Neutrophil (primary cell): Measurements from ENCODE around the gene CD34.

ENCODE experiments used
- H3K27ac ChIP-seq: fragments of 200-600 bp; sonication (generic); 2 replicates; pipeline ENCODE4 v1.5.1; 2016; ENCODE audit warnings: mild to moderate bottlenecking, moderate library complexity
- H3K27me3 ChIP-seq: fragments of 200-600 bp; sonication (generic); 2 replicates; pipeline ENCODE4 v1.6.0; 2016; ENCODE audit warnings: mild to moderate bottlenecking
- H3K36me3 ChIP-seq: fragments of 200-600 bp; sonication (generic); 2 replicates; pipeline ENCODE4 v1.5.1; 2017
- H3K4me1 ChIP-seq, 2 experiments: fragments of 200-600 bp in 1 of 2; sonication (generic) in 1 of 2; 1 replicate in 1 of 2; 2 replicates in 1 of 2; pipeline versions ENCODE4 v1.5.1 to v1.6.1; 2013 to 2016; ENCODE audit warnings: low read depth in 1 of 2, low read length in 1 of 2, mild to moderate bottlenecking in 1 of 2, moderate library complexity in 1 of 2; ENCODE audit not compliant: control insufficient read depth in 1 of 2, insufficient read depth in 1 of 2
- H3K4me3 ChIP-seq, 2 experiments: fragments of 200-600 bp in 1 of 2; sonication (generic) in 1 of 2; 1 replicate in 1 of 2; 2 replicates in 1 of 2; pipeline ENCODE4 v1.5.1; 2013 to 2016; ENCODE audit warnings: low read depth in 1 of 2, low read length in 1 of 2, mild to moderate bottlenecking in 1 of 2, moderate library complexity in 1 of 2
- H3K9me3 ChIP-seq: fragments of 200-600 bp; sonication (generic); 2 replicates; pipeline ENCODE4 v1.5.1; 2016
- CTCF ChIP-seq: fragments of 200-600 bp; sonication (generic); IDR thresholded peaks from 2 replicates; pipeline ENCODE4 v1.5.1; 2016; ENCODE audit warnings: antibody characterized with exemption

The CD34 gene

DNA sequence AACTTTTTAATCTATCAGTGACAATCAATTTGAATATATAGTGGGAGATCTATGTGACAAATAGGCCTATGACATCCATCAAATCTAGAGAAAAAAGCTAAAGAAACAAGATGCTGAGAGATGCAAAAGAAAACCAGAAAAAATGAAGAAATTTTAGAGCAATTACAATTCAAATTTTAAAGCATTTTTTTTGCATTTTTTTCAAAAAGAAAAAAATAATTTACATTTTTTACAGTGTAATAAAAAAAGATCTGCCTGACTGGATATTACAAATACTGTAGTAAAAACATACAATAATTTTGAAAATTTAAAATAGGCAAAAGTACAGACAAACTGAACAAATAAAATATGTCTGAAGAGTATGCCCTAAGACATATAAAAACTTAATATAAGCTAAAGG is 14.4 kb downstream of the CD34 start:
- Histone ChIP-seq H3K9me3 (no peaks in the 10 kb centered on the region), H3K4me3 (no peak overlapping the region), H3K27ac (no peak overlapping the region), H3K27me3 (no peaks in the 10 kb centered on the region), H3K4me1 (no peaks in the 10 kb centered on the region), H3K36me3 (no peaks in the 10 kb centered on the region)
- no peak for TF ChIP-seq CTCF

GRCh38 chr1:207894704-207895103 is 16.2 kb downstream of the CD34 start:
- Histone ChIP-seq H3K36me3 (no peaks in the 10 kb centered on the region), H3K9me3 (no peaks in the 10 kb centered on the region), H3K4me1 (no peaks in the 10 kb centered on the region), H3K4me3 (no peak overlapping the region), H3K27ac (no peak overlapping the region), H3K27me3 (no peaks in the 10 kb centered on the region)
- TF ChIP-seq CTCF = no peak

- no peak overlapping the region for H3K27ac ChIP-seq
- no peak for TF ChIP-seq CTCF
- H3K27me3 ChIP-seq = no peaks in the 10 kb centered on the region
- H3K4me1 ChIP-seq = no peaks in the 10 kb centered on the region
- H3K36me3 ChIP-seq = no peaks in the 10 kb centered on the region
- H3K9me3 ChIP-seq = no peaks in the 10 kb centered on the region
- H3K4me3 ChIP-seq = no peak overlapping the region
Measured at GRCh38 chr1:207893737-207894582, 17.0 kb downstream of the CD34 start.

GRCh38 chr1:207892764-207893163 is 18.2 kb downstream of the CD34 start:
- Histone ChIP-seq H3K4me1 (no peaks in the 10 kb centered on the region), H3K4me3 (no peak overlapping the region), H3K9me3 (no peaks in the 10 kb centered on the region), H3K27ac (no peak overlapping the region), H3K27me3 (peaks cover 3% of the 10 kb centered on the region), H3K36me3 (no peaks in the 10 kb centered on the region)
- no peak for TF ChIP-seq CTCF

- H3K36me3 ChIP-seq = no peaks in the 10 kb centered on the region
- TF ChIP-seq CTCF = no peak
- H3K4me1 ChIP-seq = no peaks in the 10 kb centered on the region
- H3K27me3 ChIP-seq = peaks cover 10% of the 10 kb centered on the region
- no peak overlapping the region for H3K4me3 ChIP-seq
- H3K27ac ChIP-seq = no peak overlapping the region
- H3K9me3 ChIP-seq = no peaks in the 10 kb centered on the region
Measured at GRCh38 chr1:207891148-207891547, 19.8 kb downstream of the CD34 start.
